DMS 273 treated with DMSO at 0.1 percent for 48 hours (cell line): ENCODE results near the gene TEFM.
"Not testable (repeated sequence)": the region's sequence is repeated elsewhere in the genome, so short reads cannot be mapped to it uniquely, and the experiment has no call there.

ENCODE experiments used
- DNase-seq: peaks from one replicate; lab custom pipeline; 2025; lab: John Stamatoyannopoulos, UW

Gene TEFM, protein sequence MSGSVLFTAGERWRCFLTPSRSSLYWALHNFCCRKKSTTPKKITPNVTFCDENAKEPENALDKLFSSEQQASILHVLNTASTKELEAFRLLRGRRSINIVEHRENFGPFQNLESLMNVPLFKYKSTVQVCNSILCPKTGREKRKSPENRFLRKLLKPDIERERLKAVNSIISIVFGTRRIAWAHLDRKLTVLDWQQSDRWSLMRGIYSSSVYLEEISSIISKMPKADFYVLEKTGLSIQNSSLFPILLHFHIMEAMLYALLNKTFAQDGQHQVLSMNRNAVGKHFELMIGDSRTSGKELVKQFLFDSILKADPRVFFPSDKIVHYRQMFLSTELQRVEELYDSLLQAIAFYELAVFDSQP

GRCh38 chr17:30906101-30906911 is at the start of gene TEFM:
Gene TEFM, minus strand, starts transcription at chr17:30906238. Its CDS starts 40 bp downstream, at chr17:30906198.
- DNase-seq, result peak; percentile 69

GRCh38 chr17:30954046-30954830 is 48.2 kb upstream of the TEFM start:
- DNase-seq, result no peak

DNA sequence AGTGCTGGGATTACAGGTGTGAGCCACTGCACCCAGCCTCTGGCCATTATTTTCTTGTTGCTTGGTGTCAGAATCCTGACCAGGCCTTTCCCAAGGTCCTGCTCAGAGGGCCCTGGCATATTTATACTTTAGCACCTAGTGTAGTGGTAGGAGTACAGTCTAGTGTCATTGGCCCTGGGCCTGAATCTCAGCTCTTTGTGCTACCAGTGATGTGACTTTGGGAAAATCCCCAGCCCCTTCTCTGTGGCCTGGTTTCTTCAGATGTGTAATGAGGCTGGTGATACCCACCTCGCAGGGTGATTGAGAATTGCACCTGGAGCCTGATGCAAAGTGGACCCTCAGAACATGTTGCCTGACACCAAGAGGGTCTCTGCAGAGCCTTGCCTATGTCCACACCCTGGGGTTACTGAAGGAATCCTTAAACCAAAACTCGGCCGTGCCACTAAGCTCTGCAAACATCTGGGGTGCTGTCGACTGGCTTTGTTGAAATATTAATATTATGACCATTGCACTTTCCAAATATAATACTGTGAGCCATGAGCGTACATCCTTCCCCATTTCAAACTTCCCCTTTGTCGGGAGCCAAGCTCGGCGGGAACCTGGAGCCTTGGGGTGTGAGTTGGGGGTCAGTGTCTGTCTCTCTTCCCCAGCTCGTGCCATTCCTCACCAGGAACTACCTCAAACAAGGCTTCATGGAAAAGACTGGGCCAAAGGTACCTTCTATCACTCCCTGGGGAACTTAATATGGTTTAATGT is 46.8 kb upstream of the TEFM start:
- no peak for DNase-seq

- DNase-seq, result peak; percentile 16
These were observed 44.8 kb upstream of the TEFM start for GRCh38 chr17:30950669-30951399.

DNA sequence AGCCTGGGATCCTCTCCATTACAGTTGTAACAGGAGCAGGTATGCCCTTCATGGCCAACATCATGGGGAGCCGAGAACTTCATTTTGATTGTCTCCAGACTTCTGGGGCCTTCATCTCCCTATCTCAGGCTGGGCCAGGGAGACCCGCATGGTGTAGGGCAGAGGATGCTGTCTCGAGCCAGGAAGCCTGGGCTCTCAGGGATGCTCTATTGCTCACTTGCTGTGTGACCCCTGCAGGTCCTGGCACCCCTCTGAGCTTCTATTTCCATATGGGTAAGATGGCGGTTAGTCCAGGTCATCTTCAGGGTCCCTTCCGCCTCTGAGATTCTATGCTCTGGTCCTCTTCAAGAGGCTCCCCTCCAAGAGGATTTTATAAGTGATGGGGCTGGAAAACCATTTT is 44.2 kb upstream of the TEFM start:
- no peak for DNase-seq

DNA sequence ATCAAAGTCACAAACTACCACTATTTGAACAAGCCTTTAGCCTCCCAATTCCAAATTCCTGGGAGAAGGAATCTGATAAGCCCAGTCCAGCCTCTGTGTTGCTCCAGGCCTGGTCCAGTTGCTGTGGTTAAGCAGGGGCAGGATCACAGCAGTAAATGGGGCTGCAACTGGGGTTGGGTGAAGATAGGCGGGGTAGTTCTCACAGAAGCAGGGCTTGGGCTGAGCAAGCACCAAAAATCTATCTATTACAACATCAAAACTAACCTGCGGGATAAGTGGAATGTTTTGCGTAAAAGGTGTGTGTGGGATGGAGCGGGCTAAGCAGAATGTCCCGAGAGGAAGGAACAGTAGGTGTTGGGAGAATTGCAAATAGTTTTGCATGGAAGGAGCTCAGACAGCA is 41.8 kb upstream of the TEFM start:
- no peak for DNase-seq

- no peak for DNase-seq
These were observed 36.5 kb upstream of the TEFM start for GRCh38 chr17:30942308-30943079.

DNA sequence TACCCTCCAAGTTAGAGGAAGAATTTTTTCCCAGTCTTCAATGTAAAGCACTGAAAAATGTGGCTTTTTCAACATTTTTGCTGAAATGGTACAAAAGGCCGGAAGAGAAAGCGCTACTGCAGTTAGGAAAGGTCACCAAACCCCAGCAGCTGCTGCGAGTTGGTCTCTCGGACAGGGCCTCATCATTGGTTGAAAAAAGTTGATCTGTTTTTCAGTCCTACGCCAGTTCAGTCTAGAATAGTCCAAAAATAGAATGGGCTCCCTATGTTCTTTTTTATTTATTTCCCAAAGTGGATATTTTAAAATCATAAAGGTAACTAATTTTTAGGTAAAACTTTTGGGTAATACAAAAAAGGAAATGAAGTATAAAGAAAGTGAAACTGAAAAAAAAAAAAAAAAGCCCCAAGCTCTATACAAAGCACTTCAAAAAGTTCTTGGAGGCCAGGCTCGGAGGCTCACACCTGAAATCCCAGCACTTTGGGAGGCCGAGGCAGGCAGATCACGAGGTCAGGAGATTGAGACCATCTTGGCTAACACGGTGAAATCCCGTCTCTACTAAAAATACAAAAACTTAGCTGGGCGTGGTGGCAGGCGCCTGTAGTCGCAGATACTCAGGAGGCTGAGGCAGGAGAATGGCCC is 33.1 kb upstream of the TEFM start:
- DNase-seq, result no peak

- DNase-seq, result no peak
These were observed 27.9 kb upstream of the TEFM start for GRCh38 chr17:30933966-30934365.

- DNase-seq, result not testable (repeated sequence)
These were observed 25.5 kb upstream of the TEFM start for GRCh38 chr17:30931582-30931981.

GRCh38 chr17:30930495-30930894 is 24.5 kb upstream of the TEFM start:
- DNase-seq, result no peak

GRCh38 chr17:30929861-30930260 is 23.8 kb upstream of the TEFM start:
- DNase-seq, result not testable (repeated sequence)

GRCh38 chr17:30929081-30929633 is 23.1 kb upstream of the TEFM start:
- DNase-seq, result no peak

- DNase-seq, result no peak
These were observed 22.5 kb upstream of the TEFM start for GRCh38 chr17:30928584-30928983.

DNA sequence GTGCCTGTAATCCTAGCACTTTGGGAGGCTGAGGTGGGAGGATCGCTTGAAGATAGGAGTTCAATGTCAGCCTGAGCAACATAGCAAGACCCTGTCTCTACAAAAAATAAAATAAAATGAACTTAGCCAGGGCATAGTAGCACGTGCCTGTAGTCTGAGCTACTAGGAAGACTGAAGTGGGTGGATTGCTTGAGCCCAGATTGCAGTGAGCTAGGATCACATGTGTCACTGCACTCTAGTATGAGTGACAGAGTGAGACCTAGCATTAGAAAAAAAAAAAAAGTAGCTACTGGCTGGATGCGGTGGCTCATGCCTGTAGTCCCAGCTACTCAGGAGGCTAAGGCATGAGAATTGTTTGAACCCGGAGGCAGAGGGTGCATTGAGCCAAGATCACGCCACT is 21.7 kb upstream of the TEFM start:
- no peak for DNase-seq

DNA sequence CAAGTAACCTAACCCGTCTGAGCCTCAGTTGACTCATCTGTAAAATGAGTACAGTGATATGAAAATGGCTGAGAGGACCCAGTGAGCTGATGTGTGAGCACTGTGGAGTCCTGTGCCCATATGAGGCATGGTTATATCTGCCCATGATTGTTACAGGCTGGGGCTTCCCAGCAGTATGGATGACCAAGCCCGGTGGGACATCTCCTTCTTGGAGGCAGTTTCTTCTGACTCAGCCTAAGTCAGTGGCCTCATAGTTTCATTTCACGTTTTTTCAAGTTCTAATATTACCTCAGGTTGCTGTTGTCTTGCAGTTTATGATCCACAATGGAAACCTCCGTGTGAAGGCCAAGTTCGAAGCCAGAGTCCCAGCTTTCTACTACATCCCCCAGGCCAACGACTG is 20.5 kb upstream of the TEFM start:
- DNase-seq, result no peak

DNA sequence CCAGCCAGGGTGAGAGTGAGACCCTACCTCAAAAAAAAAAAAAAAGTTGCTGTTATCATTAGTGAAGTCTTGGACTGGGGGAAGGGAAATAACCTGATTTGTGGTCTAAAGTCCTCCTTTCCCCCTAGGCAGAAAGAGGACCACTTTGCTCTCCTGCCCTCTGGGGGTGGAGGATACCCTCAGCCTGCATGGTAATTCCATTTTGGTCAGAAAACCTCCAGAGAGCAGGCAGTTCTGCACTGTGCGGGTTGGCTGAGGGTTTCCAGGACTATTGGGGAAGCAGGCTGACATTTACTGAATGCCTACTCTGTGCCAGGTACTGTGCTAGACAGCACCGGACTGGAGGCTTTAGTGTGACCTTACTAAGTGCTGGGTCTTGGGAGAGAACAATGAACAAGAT is 18.3 kb upstream of the TEFM start:
- no peak for DNase-seq

DNA sequence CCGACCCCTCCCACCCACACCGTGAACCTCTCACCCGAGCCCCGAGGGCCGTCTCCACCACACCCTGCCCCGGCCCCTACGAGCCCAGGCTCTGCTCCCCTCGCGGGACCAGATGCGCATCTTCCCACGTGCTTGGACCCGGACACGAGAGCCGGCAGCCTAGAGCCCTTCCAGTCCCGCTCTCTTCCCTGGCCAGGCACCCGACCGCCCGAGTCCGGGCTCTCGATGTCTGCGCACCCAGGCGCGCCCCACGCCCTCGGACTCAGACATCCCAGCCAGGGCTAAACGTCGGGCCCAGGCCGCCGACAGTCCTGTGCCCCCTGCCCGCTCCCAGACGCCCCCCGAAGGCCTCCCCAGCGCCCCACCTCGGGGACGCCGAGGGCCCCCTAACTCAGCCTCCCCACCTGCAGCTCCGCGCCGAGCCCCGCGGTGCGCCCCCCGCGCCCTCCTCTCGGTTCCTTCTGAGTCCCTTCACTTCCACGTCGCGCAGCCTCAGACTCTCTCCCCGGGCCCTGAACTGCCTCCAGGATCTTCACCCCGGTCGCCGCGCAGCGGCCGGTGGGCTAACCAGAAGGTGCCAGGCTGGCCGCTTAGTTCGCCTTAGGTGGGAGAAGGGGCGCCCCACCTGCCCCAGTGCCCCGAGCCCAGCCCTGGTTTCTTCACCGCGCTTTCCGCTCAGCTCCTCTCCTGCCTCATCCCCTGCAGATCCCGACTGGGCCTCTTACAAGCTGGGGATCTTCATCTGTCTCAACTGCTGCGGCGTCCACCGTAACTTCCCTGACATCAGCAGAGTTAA is 16.4 kb upstream of the TEFM start:
- DNase-seq, result no peak
